GM19452 (cell line): ENCODE measurements around the gene CD164L2.
"Not testable (repeated sequence)": the region's sequence is repeated elsewhere in the genome, so short reads cannot be mapped to it uniquely, and the experiment has no call there.

Experiments used
- ATAC-seq: cut with Tn5 transposase; IDR thresholded peaks from one replicate; pipeline ENCODE4 v1.9.1; 2021; ENCODE audit not compliant: unreplicated experiment

CD164L2 gene

GRCh38 chr1:27383039-27383605 lies at the start of gene CD164L2:
Gene CD164L2 (minus strand): TSS chr1:27383333. CDS start chr1:27383239, 94 bp downstream.
- no peak for ATAC-seq

GRCh38 chr1:27432725-27433124 lies 49.6 kb upstream of the CD164L2 start:
- ATAC-seq = not testable (repeated sequence)

GRCh38 chr1:27431601-27431940 lies 48.4 kb upstream of the CD164L2 start:
- ATAC-seq = no peak

GRCh38 chr1:27430903-27431600 lies 47.9 kb upstream of the CD164L2 start:
- no peak for ATAC-seq

GRCh38 chr1:27429029-27429425 lies 45.9 kb upstream of the CD164L2 start:
- ATAC-seq = no peak

- ATAC-seq = no peak
Observed at GRCh38 chr1:27428316-27429028, 45.3 kb upstream of the CD164L2 start.

- ATAC-seq = no peak
Observed at GRCh38 chr1:27427816-27428315, 44.7 kb upstream of the CD164L2 start.

GRCh38 chr1:27427329-27427728 lies 44.2 kb upstream of the CD164L2 start:
- ATAC-seq = no peak

- no peak for ATAC-seq
Observed at GRCh38 chr1:27423709-27424108, 40.6 kb upstream of the CD164L2 start.

- peak; percentile 69 for ATAC-seq
Observed at GRCh38 chr1:27418326-27419185, 35.4 kb upstream of the CD164L2 start.

- no peak for ATAC-seq
Observed at GRCh38 chr1:27417713-27418112, 34.6 kb upstream of the CD164L2 start.

- ATAC-seq = no peak
Observed at GRCh38 chr1:27416387-27417111, 33.4 kb upstream of the CD164L2 start.

GRCh38 chr1:27414091-27414490 lies 31.0 kb upstream of the CD164L2 start:
- ATAC-seq = no peak

GRCh38 chr1:27413004-27413403 lies 29.9 kb upstream of the CD164L2 start:
- no peak for ATAC-seq

- no peak for ATAC-seq
Observed at GRCh38 chr1:27412502-27412901, 29.4 kb upstream of the CD164L2 start.

GRCh38 chr1:27410709-27411108 lies 27.6 kb upstream of the CD164L2 start:
- no peak for ATAC-seq

- no peak for ATAC-seq
Observed at GRCh38 chr1:27409669-27410068, 26.5 kb upstream of the CD164L2 start.

- no peak for ATAC-seq
Observed at GRCh38 chr1:27408151-27408550, 25.0 kb upstream of the CD164L2 start.

- ATAC-seq = not testable (repeated sequence)
Observed at GRCh38 chr1:27406791-27407190, 23.7 kb upstream of the CD164L2 start.

- no peak for ATAC-seq
Observed at GRCh38 chr1:27406362-27406680, 23.2 kb upstream of the CD164L2 start.
